Natural killer cell (primary cell): ENCODE results near the gene C16orf78. TPM values are rescaled to one million over a fixed set of nuclear protein-coding genes. Genes with fewer than 3 reads are reported as not detected.
"Not testable (repeated sequence)": the region's sequence is repeated elsewhere in the genome, so short reads cannot be mapped to it uniquely, and the experiment has no call there.

ENCODE experiments used
- ATAC-seq, 3 donors: fragments of 150-1000 bp in 2 of 3; fragments of 200-7000 bp in 1 of 3; cut with Tn5 transposase; 1 replicate in 1 of 3; 2 replicates in 2 of 3; pipeline ENCODE4 v1.10.0; 2021; ENCODE audit warnings: mild to moderate bottlenecking in 2 of 3, moderate library complexity in 2 of 3
- DNase-seq, 2 donors: peaks; one replicate each; pipeline versions ENCODE4 v3.0.0 to v3.0.0-alpha.2; 2013 to 2021; ENCODE audit warnings: mixed read lengths in 1 of 2
- H3K27ac ChIP-seq: one replicate; pipeline ENCODE4 v1.5.1; 2013; ENCODE audit warnings: mild to moderate bottlenecking, low read length
- H3K27me3 ChIP-seq: one replicate; pipeline ENCODE4 v1.6.1; 2013; ENCODE audit warnings: low read length; ENCODE audit not compliant: control insufficient read depth, insufficient read depth
- H3K36me3 ChIP-seq: one replicate; pipeline ENCODE4 v1.6.1; 2013; ENCODE audit warnings: low read length; ENCODE audit not compliant: control insufficient read depth, insufficient read depth
- H3K4me1 ChIP-seq: one replicate; pipeline ENCODE4 v1.6.1; 2013; ENCODE audit warnings: low read length; ENCODE audit not compliant: control insufficient read depth, insufficient read depth
- H3K4me3 ChIP-seq: one replicate; pipeline ENCODE4 v1.5.1; 2013; ENCODE audit warnings: low read length
- H3K9me3 ChIP-seq: one replicate; pipeline ENCODE4 v1.6.1; 2013; ENCODE audit warnings: low read length; ENCODE audit not compliant: control insufficient read depth, insufficient read depth
- H3K27ac Mint-ChIP-seq, 2 donors: one replicate each; pipeline ENCODE4 v1.8.0; 2022; ENCODE audit warnings: mild to moderate bottlenecking in 2 of 2, mixed read lengths in 2 of 2, moderate library complexity in 1 of 2
- H3K27me3 Mint-ChIP-seq, 2 donors: one replicate each; pipeline ENCODE4 v1.8.0; 2022; ENCODE audit warnings: low read depth in 2 of 2, mixed read lengths in 2 of 2
- H3K36me3 Mint-ChIP-seq: one replicate; pipeline ENCODE4 v1.8.0; 2022; ENCODE audit warnings: mixed read lengths
- H3K4me1 Mint-ChIP-seq, 2 donors: one replicate each; pipeline ENCODE4 v1.8.0; 2022; ENCODE audit warnings: mixed read lengths in 2 of 2
- H3K4me3 Mint-ChIP-seq: one replicate; pipeline ENCODE4 v1.8.0; 2022; ENCODE audit warnings: mild to moderate bottlenecking, moderate library complexity, mixed read lengths
- H3K9me3 Mint-ChIP-seq, 2 donors: one replicate each; pipeline ENCODE4 v1.8.0; 2022; ENCODE audit warnings: mixed read lengths in 2 of 2
- WGBS: methylation state at CpG from one replicate; pipeline ENCODE4 v1.1.7; 2013; ENCODE audit warnings: missing lambda C conversion rate; ENCODE audit not compliant: insufficient coverage; 5-methylcytosine and 5-hydroxymethylcytosine counted together
- intact Hi-C: fragments of 100-400 bp; cut with micrococcal nuclease; formaldehyde crosslinking; loops from one replicate; pipeline ENCODE4 v1.14.2; 2022
- total RNA-seq, 4 donors: library from RNA; stranded (reverse); fragments of 120-200 nt in 1 of 4; gene quantifications; one replicate each; pipeline versions ENCODE4 v1.2.3 to v1.2.4, GENCODE V29; 2013 to 2022
- TF ChIP-seq, protein P1 (sequence below): fragments of 200-600 bp; IDR thresholded peaks from one replicate; pipeline ENCODE4 v1.8.0; 2022; ENCODE audit warnings: antibody characterized with exemption

The C16orf78 gene
- total RNA-seq, 3 donors from 2014 or later (not counting 1 experiment from before 2014, with no cell fraction given): not detected

GRCh38 chr16:49359591-49359990 is 14.0 kb upstream of the C16orf78 start:
- ATAC-seq: no peak

GRCh38 chr16:49361731-49362130 is 11.9 kb upstream of the C16orf78 start:
- H3K4me1 ChIP-seq, H3K36me3 Mint-ChIP-seq, DNase-seq, H3K9me3 Mint-ChIP-seq, H3K4me1 Mint-ChIP-seq, intact Hi-C loops, H3K27ac ChIP-seq, H3K4me3 Mint-ChIP-seq, H3K4me3 ChIP-seq, ATAC-seq, H3K36me3 ChIP-seq, H3K27me3 Mint-ChIP-seq, H3K9me3 ChIP-seq, H3K27ac Mint-ChIP-seq, H3K27me3 ChIP-seq: not testable (repeated sequence)
- 81% methylated on average over 6 of the region's 6 CpGs for WGBS

More at GRCh38 chr16:49359591-49359990, 14.0 kb upstream of the C16orf78 start:
- Mint-ChIP-seq H3K4me3 (no peak overlapping the region), H3K27ac (no peak overlapping the region), H3K9me3 (no peaks in the 10 kb centered on the region), H3K27me3 (no peaks in the 10 kb centered on the region), H3K36me3 (no peaks in the 10 kb centered on the region), H3K4me1 (no peaks in the 10 kb centered on the region)
- no peaks in the 10 kb centered on the region for H3K27me3 ChIP-seq
- WGBS: 2% methylated on average over 3 of the region's 4 CpGs
- no peak overlapping the region for H3K4me3 ChIP-seq
- no peaks in the 10 kb centered on the region for H3K36me3 ChIP-seq
- TF ChIP-seq, protein P1, sequence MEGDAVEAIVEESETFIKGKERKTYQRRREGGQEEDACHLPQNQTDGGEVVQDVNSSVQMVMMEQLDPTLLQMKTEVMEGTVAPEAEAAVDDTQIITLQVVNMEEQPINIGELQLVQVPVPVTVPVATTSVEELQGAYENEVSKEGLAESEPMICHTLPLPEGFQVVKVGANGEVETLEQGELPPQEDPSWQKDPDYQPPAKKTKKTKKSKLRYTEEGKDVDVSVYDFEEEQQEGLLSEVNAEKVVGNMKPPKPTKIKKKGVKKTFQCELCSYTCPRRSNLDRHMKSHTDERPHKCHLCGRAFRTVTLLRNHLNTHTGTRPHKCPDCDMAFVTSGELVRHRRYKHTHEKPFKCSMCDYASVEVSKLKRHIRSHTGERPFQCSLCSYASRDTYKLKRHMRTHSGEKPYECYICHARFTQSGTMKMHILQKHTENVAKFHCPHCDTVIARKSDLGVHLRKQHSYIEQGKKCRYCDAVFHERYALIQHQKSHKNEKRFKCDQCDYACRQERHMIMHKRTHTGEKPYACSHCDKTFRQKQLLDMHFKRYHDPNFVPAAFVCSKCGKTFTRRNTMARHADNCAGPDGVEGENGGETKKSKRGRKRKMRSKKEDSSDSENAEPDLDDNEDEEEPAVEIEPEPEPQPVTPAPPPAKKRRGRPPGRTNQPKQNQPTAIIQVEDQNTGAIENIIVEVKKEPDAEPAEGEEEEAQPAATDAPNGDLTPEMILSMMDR: no peak
- intact Hi-C loops: no loop called here
- no peak for DNase-seq
- no peaks in the 10 kb centered on the region for H3K9me3 ChIP-seq
- no peak overlapping the region for H3K27ac ChIP-seq
- no peaks in the 10 kb centered on the region for H3K4me1 ChIP-seq

- intact Hi-C loops: no loop called here
- H3K36me3 Mint-ChIP-seq: no peaks in the 10 kb centered on the region
- no peak overlapping the region for H3K4me3 Mint-ChIP-seq
- no peak for DNase-seq
- no peaks in the 10 kb centered on the region for H3K9me3 ChIP-seq
- TF ChIP-seq, protein P1: no peak
- no peak overlapping the region for H3K4me3 ChIP-seq
- no peaks in the 10 kb centered on the region for H3K9me3 Mint-ChIP-seq
- H3K27ac ChIP-seq: no peak overlapping the region
- no peak for ATAC-seq
- H3K36me3 ChIP-seq: no peaks in the 10 kb centered on the region
- no peaks in the 10 kb centered on the region for H3K27me3 ChIP-seq
- no peaks in the 10 kb centered on the region for H3K27me3 Mint-ChIP-seq
- H3K4me1 ChIP-seq: no peaks in the 10 kb centered on the region
- WGBS: 77% methylated on average over 3 of the region's 3 CpGs
- H3K27ac Mint-ChIP-seq: no peak overlapping the region
- no peaks in the 10 kb centered on the region for H3K4me1 Mint-ChIP-seq
These were observed 11.4 kb upstream of the C16orf78 start for GRCh38 chr16:49362230-49362629.

GRCh38 chr16:49365711-49366509 is 7.7 kb upstream of the C16orf78 start:
- WGBS: 100% methylated on average over 2 of the region's 4 CpGs
- no peak overlapping the region for H3K27ac ChIP-seq
- no peaks in the 10 kb centered on the region for H3K4me1 Mint-ChIP-seq

More at GRCh38 chr16:49365711-49366509, 7.7 kb upstream of the C16orf78 start:
- H3K4me3 Mint-ChIP-seq: no peak overlapping the region
- no peaks in the 10 kb centered on the region for H3K36me3 ChIP-seq
- no peaks in the 10 kb centered on the region for H3K4me1 ChIP-seq
- no peak overlapping the region for H3K27ac Mint-ChIP-seq
- ATAC-seq (no peak), DNase-seq (no peak)
- H3K9me3 ChIP-seq: no peaks in the 10 kb centered on the region
- TF ChIP-seq, protein P1: no peak
- H3K36me3 Mint-ChIP-seq: no peaks in the 10 kb centered on the region
- peaks cover 0 to 6% of the 10 kb centered on the region in 2 donors for H3K27me3 Mint-ChIP-seq
- H3K27me3 ChIP-seq: no peaks in the 10 kb centered on the region
- H3K9me3 Mint-ChIP-seq: no peaks in the 10 kb centered on the region
- no peak overlapping the region for H3K4me3 ChIP-seq
- intact Hi-C loops: no loop called here
